Memory B cell (primary cell): Measurements from ENCODE around the gene BFSP2.

Experiments used
- ATAC-seq: fragments of 150-1000 bp; cut with Tn5 transposase; 2 replicates; pipeline ENCODE4 v1.10.0; 2021; ENCODE audit warnings: low read depth, mild to moderate bottlenecking, moderate library complexity
- DNase-seq, 2 donors: peaks; one replicate each; pipeline ENCODE4 v3.0.0; 2022; ENCODE audit warnings: low spot score in 2 of 2
- H3K27ac Mint-ChIP-seq: one replicate; pipeline ENCODE4 v1.8.0; 2022; ENCODE audit warnings: mild to moderate bottlenecking, moderate library complexity, mixed read lengths
- H3K27me3 Mint-ChIP-seq: one replicate; pipeline ENCODE4 v1.8.0; 2022; ENCODE audit warnings: mixed read lengths
- H3K36me3 Mint-ChIP-seq: one replicate; pipeline ENCODE4 v1.8.0; 2022; ENCODE audit warnings: mild to moderate bottlenecking, mixed read lengths
- H3K4me1 Mint-ChIP-seq: one replicate; pipeline ENCODE4 v1.8.0; 2022; ENCODE audit warnings: mixed read lengths
- H3K4me3 Mint-ChIP-seq: one replicate; pipeline ENCODE4 v1.8.0; 2022; ENCODE audit warnings: mild to moderate bottlenecking, moderate library complexity, mixed read lengths
- H3K9me3 Mint-ChIP-seq: one replicate; pipeline ENCODE4 v1.8.0; 2022; ENCODE audit warnings: mixed read lengths

Gene BFSP2

DNA sequence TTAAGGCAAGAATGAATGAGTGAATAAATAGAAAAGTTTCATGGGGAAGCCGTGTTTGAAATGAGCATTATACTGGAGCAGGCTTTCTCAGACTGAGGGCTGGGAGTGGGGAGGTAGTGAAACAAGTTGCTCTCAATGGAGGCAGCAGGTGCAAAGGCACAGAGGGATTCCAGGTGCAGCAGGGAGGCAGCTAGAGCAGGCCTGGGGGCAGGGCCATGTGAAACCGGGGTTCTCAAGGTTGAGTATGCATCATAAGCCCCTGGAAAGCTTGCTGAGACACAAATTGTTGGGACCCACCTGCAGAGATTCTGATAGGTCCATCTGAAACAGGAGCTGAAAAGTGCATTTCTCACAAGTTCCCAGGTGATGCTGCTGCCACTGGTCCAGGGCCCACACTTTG, 45.3 kb downstream of the BFSP2 start:
- Mint-ChIP-seq H3K4me3 (no peak overlapping the region), H3K27me3 (peaks cover 1% of the 10 kb centered on the region), H3K36me3 (no peaks in the 10 kb centered on the region), H3K9me3 (peaks cover 1% of the 10 kb centered on the region), H3K27ac (no peak overlapping the region), H3K4me1 (peaks cover 60% of the 10 kb centered on the region)
- no peak for DNase-seq
- ATAC-seq = no peak

GRCh38 chr3:133447750-133448477, 48.1 kb downstream of the BFSP2 start:
- H3K36me3 Mint-ChIP-seq = no peaks in the 10 kb centered on the region
- ATAC-seq = peak; percentile 40
- peak overlapping the region; percentile 77 for H3K4me3 Mint-ChIP-seq

GRCh38 chr3:133448478-133449122, 48.7 kb downstream of the BFSP2 start:
- H3K9me3 Mint-ChIP-seq = peaks cover 1% of the 10 kb centered on the region
- peak overlapping the region; percentile 77 for H3K4me3 Mint-ChIP-seq
- peaks cover 4% of the 10 kb centered on the region for H3K27me3 Mint-ChIP-seq

More at GRCh38 chr3:133447750-133448477, 48.1 kb downstream of the BFSP2 start:
- no peak for DNase-seq
- peak overlapping the region; percentile 91 for H3K27ac Mint-ChIP-seq
- H3K27me3 Mint-ChIP-seq = peaks cover 1% of the 10 kb centered on the region
- H3K9me3 Mint-ChIP-seq = peaks cover 1% of the 10 kb centered on the region
- peaks cover 51% of the 10 kb centered on the region for H3K4me1 Mint-ChIP-seq

GRCh38 chr3:133451309-133451708, 51.5 kb downstream of the BFSP2 start:
- H3K27me3 Mint-ChIP-seq = peaks cover 7% of the 10 kb centered on the region
- H3K4me1 Mint-ChIP-seq = peaks cover 31% of the 10 kb centered on the region
- DNase-seq (no peak), ATAC-seq (no peak)
- H3K27ac Mint-ChIP-seq = no peak overlapping the region
- no peak overlapping the region for H3K4me3 Mint-ChIP-seq
- H3K36me3 Mint-ChIP-seq = no peaks in the 10 kb centered on the region
- peaks cover 1% of the 10 kb centered on the region for H3K9me3 Mint-ChIP-seq

More at GRCh38 chr3:133448478-133449122, 48.7 kb downstream of the BFSP2 start:
- Mint-ChIP-seq H3K4me1 (peaks cover 45% of the 10 kb centered on the region), H3K36me3 (no peaks in the 10 kb centered on the region), H3K27ac (peak overlapping the region; percentile 91)
- ATAC-seq (peak; percentile 93), DNase-seq (peak; percentile 54 to 76)

- Mint-ChIP-seq H3K4me3 (no peak overlapping the region), H3K4me1 (peaks cover 25% of the 10 kb centered on the region), H3K36me3 (no peaks in the 10 kb centered on the region), H3K27ac (no peak overlapping the region), H3K27me3 (peaks cover 7% of the 10 kb centered on the region), H3K9me3 (peaks cover 1% of the 10 kb centered on the region)
- DNase-seq (no peak), ATAC-seq (no peak)
Observed at GRCh38 chr3:133452641-133453319, 52.9 kb downstream of the BFSP2 start.

- H3K4me3 Mint-ChIP-seq = no peak overlapping the region
- peaks cover 1% of the 10 kb centered on the region for H3K9me3 Mint-ChIP-seq
- DNase-seq = no peak
- H3K36me3 Mint-ChIP-seq = no peaks in the 10 kb centered on the region
- peaks cover 23% of the 10 kb centered on the region for H3K4me1 Mint-ChIP-seq
- no peak for ATAC-seq
- peaks cover 7% of the 10 kb centered on the region for H3K27me3 Mint-ChIP-seq
- H3K27ac Mint-ChIP-seq = no peak overlapping the region
Observed at GRCh38 chr3:133453383-133453782, 53.5 kb downstream of the BFSP2 start.

DNA sequence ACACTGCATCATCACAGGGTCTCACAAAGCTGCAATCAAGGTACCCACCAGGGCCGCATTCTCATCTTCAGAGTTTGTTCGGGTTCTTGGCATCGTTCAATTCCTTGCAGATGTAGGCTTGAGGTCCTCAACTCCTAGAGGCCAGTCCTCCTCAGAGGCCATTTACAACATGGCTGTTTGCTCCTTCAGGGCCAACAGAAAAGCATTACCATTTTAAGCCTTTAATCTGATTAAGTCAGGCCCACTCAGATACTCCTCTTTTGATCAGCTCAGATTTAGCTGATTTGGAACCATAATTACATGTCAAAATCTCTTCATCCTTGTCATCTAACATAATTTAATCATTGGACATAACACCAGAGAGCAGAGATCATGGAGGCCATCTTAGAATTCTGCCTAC, 55.4 kb downstream of the BFSP2 start:
- peaks cover 6% of the 10 kb centered on the region for H3K4me1 Mint-ChIP-seq
- peaks cover 6% of the 10 kb centered on the region for H3K27me3 Mint-ChIP-seq
- H3K4me3 Mint-ChIP-seq = no peak overlapping the region
- no peaks in the 10 kb centered on the region for H3K9me3 Mint-ChIP-seq
- no peak overlapping the region for H3K27ac Mint-ChIP-seq
- DNase-seq = no peak
- H3K36me3 Mint-ChIP-seq = no peaks in the 10 kb centered on the region
- ATAC-seq = no peak

- H3K27me3 Mint-ChIP-seq = peaks cover 6% of the 10 kb centered on the region
- H3K4me3 Mint-ChIP-seq = no peak overlapping the region
- DNase-seq (no peak), ATAC-seq (no peak)
- no peak overlapping the region for H3K27ac Mint-ChIP-seq
- H3K9me3 Mint-ChIP-seq = no peaks in the 10 kb centered on the region
- peaks cover 6% of the 10 kb centered on the region for H3K4me1 Mint-ChIP-seq
- H3K36me3 Mint-ChIP-seq = no peaks in the 10 kb centered on the region
Observed at GRCh38 chr3:133455960-133456359, 56.1 kb downstream of the BFSP2 start.

DNA sequence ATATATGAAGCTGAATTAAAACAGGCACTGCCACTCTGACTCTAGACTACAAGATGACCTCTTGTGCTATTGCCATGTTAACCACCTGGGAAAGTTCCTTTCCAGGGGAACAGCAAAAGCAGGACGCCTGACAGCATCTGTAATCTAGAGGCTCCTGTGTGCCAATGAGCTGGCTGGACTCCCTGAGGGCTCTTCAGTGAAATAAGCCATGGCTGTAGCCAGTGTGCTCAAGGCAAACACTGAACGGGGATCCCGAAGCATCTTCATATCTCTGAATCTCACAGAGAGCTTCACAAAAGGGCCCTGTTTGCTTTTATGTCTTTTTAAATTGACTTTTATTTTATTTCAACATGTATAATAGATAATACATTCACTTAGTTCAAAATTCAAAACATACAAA, 57.2 kb downstream of the BFSP2 start:
- no peak overlapping the region for H3K27ac Mint-ChIP-seq
- ATAC-seq (no peak), DNase-seq (no peak)
- no peaks in the 10 kb centered on the region for H3K36me3 Mint-ChIP-seq
- H3K9me3 Mint-ChIP-seq = no peaks in the 10 kb centered on the region
- H3K4me1 Mint-ChIP-seq = peaks cover 7% of the 10 kb centered on the region
- peaks cover 6% of the 10 kb centered on the region for H3K27me3 Mint-ChIP-seq
- H3K4me3 Mint-ChIP-seq = no peak overlapping the region

- no peak for DNase-seq
- H3K4me3 Mint-ChIP-seq = no peak overlapping the region
- no peak for ATAC-seq
- peaks cover 6% of the 10 kb centered on the region for H3K27me3 Mint-ChIP-seq
- no peaks in the 10 kb centered on the region for H3K9me3 Mint-ChIP-seq
- H3K36me3 Mint-ChIP-seq = no peaks in the 10 kb centered on the region
- H3K4me1 Mint-ChIP-seq = peaks cover 4% of the 10 kb centered on the region
- no peak overlapping the region for H3K27ac Mint-ChIP-seq
Observed at GRCh38 chr3:133457465-133458067, 57.7 kb downstream of the BFSP2 start.

DNA sequence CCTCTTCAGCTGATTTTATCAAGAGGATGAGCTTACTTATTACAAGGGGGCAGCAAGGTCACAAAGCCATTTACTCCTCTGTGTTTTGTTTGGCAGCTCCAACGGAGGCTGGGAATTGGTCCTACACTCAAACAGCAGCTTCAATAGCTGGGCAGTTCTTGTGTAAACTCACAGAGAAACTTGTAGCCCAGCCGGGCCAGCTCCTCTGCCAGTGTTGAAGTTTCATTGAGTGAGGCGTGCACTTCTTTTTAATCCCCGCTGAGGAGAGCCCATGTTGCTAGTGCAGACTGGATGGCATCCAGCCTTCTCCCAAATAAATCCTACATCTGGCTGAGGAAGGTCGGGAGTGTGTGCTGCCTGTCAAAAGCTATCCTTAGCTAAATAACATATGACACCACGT, 59.5 kb downstream of the BFSP2 start:
- Mint-ChIP-seq H3K27ac (no peak overlapping the region), H3K4me3 (no peak overlapping the region), H3K27me3 (peaks cover 3% of the 10 kb centered on the region), H3K4me1 (peaks cover 11% of the 10 kb centered on the region), H3K36me3 (no peaks in the 10 kb centered on the region), H3K9me3 (no peaks in the 10 kb centered on the region)
- DNase-seq (no peak), ATAC-seq (no peak)

- H3K27ac Mint-ChIP-seq = no peak overlapping the region
- no peaks in the 10 kb centered on the region for H3K9me3 Mint-ChIP-seq
- H3K4me3 Mint-ChIP-seq = no peak overlapping the region
- no peaks in the 10 kb centered on the region for H3K36me3 Mint-ChIP-seq
- ATAC-seq = no peak
- no peak for DNase-seq
- peaks cover 11% of the 10 kb centered on the region for H3K4me1 Mint-ChIP-seq
- peaks cover under 1% of the 10 kb centered on the region for H3K27me3 Mint-ChIP-seq
Observed at GRCh38 chr3:133460809-133461208, 61.0 kb downstream of the BFSP2 start.

- Mint-ChIP-seq H3K4me3 (no peak overlapping the region), H3K27ac (no peak overlapping the region), H3K27me3 (no peaks in the 10 kb centered on the region), H3K9me3 (no peaks in the 10 kb centered on the region), H3K4me1 (peaks cover 11% of the 10 kb centered on the region), H3K36me3 (no peaks in the 10 kb centered on the region)
- ATAC-seq = no peak
- DNase-seq = no peak
Observed at GRCh38 chr3:133461291-133461690, 61.4 kb downstream of the BFSP2 start.

DNA sequence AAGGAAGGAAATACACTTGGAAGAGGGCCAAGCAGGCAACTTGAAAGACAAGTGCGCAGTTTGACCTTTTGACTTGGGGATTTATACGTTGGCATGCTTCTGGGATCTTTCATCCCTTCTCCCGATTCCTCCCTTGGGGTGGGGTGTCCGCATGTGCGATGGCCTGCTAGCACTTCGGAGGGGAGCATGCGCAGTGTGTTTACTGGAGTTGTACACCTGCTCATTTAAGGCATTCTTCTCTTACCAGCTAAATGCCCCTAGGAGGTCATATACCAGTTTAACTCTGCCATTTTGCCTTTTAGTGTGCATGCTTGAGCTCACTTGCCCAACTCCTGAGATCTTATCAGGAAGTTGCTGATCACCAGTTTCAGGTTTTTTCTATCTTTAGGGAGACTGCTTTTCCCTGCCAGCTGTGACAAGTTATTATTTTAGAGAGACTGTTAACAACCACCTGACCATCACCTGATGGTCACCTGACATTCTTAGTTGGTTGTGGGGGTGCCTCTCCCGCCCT, 63.5 kb downstream of the BFSP2 start:
- Mint-ChIP-seq H3K4me3 (no peak overlapping the region), H3K36me3 (no peaks in the 10 kb centered on the region), H3K27me3 (no peaks in the 10 kb centered on the region), H3K9me3 (no peaks in the 10 kb centered on the region), H3K4me1 (peaks cover 29% of the 10 kb centered on the region), H3K27ac (no peak overlapping the region)
- no peak for ATAC-seq
- no peak for DNase-seq
